Activated T-cell treated with anti-CD3 and anti-CD28 coated beads for 4 hours (primary cell): ENCODE measurements around the gene BAD.
"Not testable (repeated sequence)": the region's sequence is repeated elsewhere in the genome, so short reads cannot be mapped to it uniquely, and the experiment has no call there.

Source experiments
- DNase-seq: peaks from one replicate; pipeline ENCODE4 v3.0.0-alpha.2; 2020

Gene BAD

GRCh38 chr11:64284048-64284961 lies at the start of gene BAD:
BAD (minus strand) TSS chr11:64284665; CDS start chr11:64284368, 297 bp downstream.
- peak; percentile 90 for DNase-seq

- no peak for DNase-seq
Observed at GRCh38 chr11:64333556-64333955, 49.1 kb upstream of the BAD start.

- DNase-seq = peak; percentile 46
Observed at GRCh38 chr11:64331569-64332371, 47.3 kb upstream of the BAD start.

- DNase-seq = no peak
Observed at GRCh38 chr11:64330888-64331287, 46.4 kb upstream of the BAD start.

- no peak for DNase-seq
Observed at GRCh38 chr11:64327993-64328392, 43.5 kb upstream of the BAD start.

GRCh38 chr11:64327375-64327774 lies 42.9 kb upstream of the BAD start:
- DNase-seq = no peak

GRCh38 chr11:64324692-64325469 lies 40.4 kb upstream of the BAD start:
- no peak for DNase-seq

- DNase-seq = not testable (repeated sequence)
Observed at GRCh38 chr11:64323984-64324383, 39.5 kb upstream of the BAD start.

- no peak for DNase-seq
Observed at GRCh38 chr11:64323373-64323772, 38.9 kb upstream of the BAD start.

- no peak for DNase-seq
Observed at GRCh38 chr11:64322925-64323260, 38.4 kb upstream of the BAD start.

GRCh38 chr11:64321533-64321932 lies 37.1 kb upstream of the BAD start:
- DNase-seq = no peak

- DNase-seq = no peak
Observed at GRCh38 chr11:64321026-64321425, 36.6 kb upstream of the BAD start.

GRCh38 chr11:64320556-64320955 lies 36.1 kb upstream of the BAD start:
- no peak for DNase-seq

- DNase-seq = no peak
Observed at GRCh38 chr11:64318766-64319761, 34.6 kb upstream of the BAD start.

GRCh38 chr11:64317961-64318765 lies 33.7 kb upstream of the BAD start, which contains the start of gene PRDX5:
PRDX5 (plus strand) TSS chr11:64318121; CDS start chr11:64318216, 95 bp downstream.
- DNase-seq = peak; percentile 86

- DNase-seq = peak; percentile 92
Observed at GRCh38 chr11:64317325-64317960, 33.0 kb upstream of the BAD start, which contains the start of gene TRMT112. TRMT112 (minus strand) TSS chr11:64317559; CDS start chr11:64317526, 33 bp downstream.

- DNase-seq = no peak
Observed at GRCh38 chr11:64316672-64317324, 32.3 kb upstream of the BAD start.

- DNase-seq = not testable (repeated sequence)
Observed at GRCh38 chr11:64315667-64316526, 31.4 kb upstream of the BAD start.
